Measurements from ENCODE around the gene SMIM43. TPM values are rescaled to one million over a fixed set of nuclear protein-coding genes. Genes with fewer than 3 reads are reported as not detected.
A peak's percentile ranks its signal among the peaks of the same experiment; 100 is the strongest.

Gene SMIM43
- polyA plus RNA-seq, 1 of the 3 experiments (the other 2 are of a cell fraction), result 37.2 TPM

- DNase-seq, result no peak
- H3K9me2 ChIP-seq, result no peaks in the 10 kb centered on the region
- H3F3A ChIP-seq (replicated peaks; ENCODE audit: insufficient read depth), result peaks cover 54% of the 10 kb centered on the region
- H3K9ac ChIP-seq, result peak overlapping the region; percentile 55; the same call in 1 of the 2 replicates
- TF ChIP-seq TEAD4 (IDR thresholded peaks at IDR 0.05; ENCODE audit: borderline replicate concordance, insufficient read depth) (peak; percentile 93), RXRA (IDR thresholded peaks at IDR 0.05; ENCODE audit: borderline replicate concordance, low read depth) (peak; percentile 50), ZBTB33 (IDR thresholded peaks at IDR 0.05; ENCODE audit: borderline replicate concordance, low read depth) (peak; percentile 69; the same call in 1 of the 2 replicates), SIN3A (IDR thresholded peaks at IDR 0.05; ENCODE audit: borderline replicate concordance, low read depth, low read length) (0 out of 2 replicates have a peak, but pooled peaks have one; percentile 23), PBX3 (IDR thresholded peaks at IDR 0.05) (peak; percentile 94), FOXJ3 (CRISPR knock-in tag; IDR thresholded peaks at IDR 0.05) (no peak), YY1 (IDR thresholded peaks at IDR 0.05; ENCODE audit: low read depth) (peak; percentile 5; the same call in 1 of the 2 replicates), NFIC (IDR thresholded peaks at IDR 0.05; ENCODE audit: borderline replicate concordance) (peak; percentile 92), ELF1 (IDR thresholded peaks at IDR 0.05) (no peak), TCF12 (IDR thresholded peaks at IDR 0.05) (peak; percentile 98), EP300 (IDR thresholded peaks at IDR 0.05; ENCODE audit: borderline replicate concordance in 1 of 2, low read depth in 1 of 2, low read length in 1 of 2) (peak; percentile 72 to 98), REST (IDR thresholded peaks at IDR 0.05; ENCODE audit: low read depth, low read length) (no peak; the same call in 1 of the 2 replicates), MEF2A (IDR thresholded peaks at IDR 0.05; ENCODE audit: borderline replicate concordance, low read depth) (peak; percentile 64), TAF1 (IDR thresholded peaks at IDR 0.05; ENCODE audit: borderline replicate concordance, low read depth, low read length) (peak; percentile 63; the same call in 1 of the 2 replicates), RAD21 (IDR thresholded peaks at IDR 0.05; ENCODE audit: low read length) (no peak), FOSL2 (IDR thresholded peaks at IDR 0.05; ENCODE audit: borderline replicate concordance, low read depth) (peak; percentile 96), IRF3 (IDR thresholded peaks at IDR 0.05; ENCODE audit: low read depth, low read length) (no peak), POLR2AphosphoS5 (IDR thresholded peaks at IDR 0.05; ENCODE audit: low read depth, low read length) (peak; percentile 80; the same call in 1 of the 2 replicates), JUND (IDR thresholded peaks at IDR 0.05) (peak; percentile 96), FOXM1 (IDR thresholded peaks at IDR 0.05; ENCODE audit: low read depth) (peak; percentile 90)
- 13% methylated on average over 3 of the region's 3 CpGs for WGBS (ENCODE audit: low lambda C conversion rate)
- no peaks in the 10 kb centered on the region for H3K79me2 ChIP-seq (ENCODE audit: insufficient read depth)
- ChIA-PET CTCF (no interaction called here), POLR2A (no interaction called here)
- H4K20me1 ChIP-seq (ENCODE audit: insufficient read depth), result no peaks in the 10 kb centered on the region
- no peaks in the 10 kb centered on the region for H3K9me3 ChIP-seq
- H3K4me3 ChIP-seq (ENCODE audit: low read depth in 2 of 2, low read length in 1 of 2), result peak overlapping the region in 1 of 2 experiments; percentile 1; a peak in 1 of 4 replicates
- peak overlapping the region; percentile 86 to 95 for H3K27ac ChIP-seq (ENCODE audit: low read depth in 2 of 2, low read length in 1 of 2)
- H3K4me2 ChIP-seq, result peak overlapping the region; percentile 69
- no peaks in the 10 kb centered on the region for H3K27me3 ChIP-seq (ENCODE audit: insufficient read depth)
- H3K36me3 ChIP-seq (replicated peaks in 1 of 2; ENCODE audit: control insufficient read depth in 1 of 2, insufficient read depth in 2 of 2, low read length in 1 of 2), result no peaks in the 10 kb centered on the region
- H2AFZ ChIP-seq (ENCODE audit: low read depth), result no peak overlapping the region
- H3K4me1 ChIP-seq (ENCODE audit: control insufficient read depth in 1 of 2, insufficient read depth in 2 of 2, low read depth in 1 of 2, low read length in 1 of 2), result peaks cover 0 to 53% of the 10 kb centered on the region in 2 experiments
These were observed 25.2 kb upstream of the SMIM43 start for GRCh38 chr4:121789960-121790829.

All from SK-N-SH (cell line).